NT2/D1 (cell line): ENCODE data around the gene ATP5PD.

ENCODE experiments used
- SUZ12 ChIP-seq: IDR thresholded peaks from 2 replicates; pipeline ENCODE4 v1.6.1; 2011; ENCODE audit not compliant: insufficient read length, insufficient read depth; ENCODE audit errors: extremely low read depth
- YY1 ChIP-seq: IDR thresholded peaks from 2 replicates; pipeline ENCODE4 v1.6.1; 2011; ENCODE audit not compliant: insufficient read length, insufficient read depth
- ZNF274 ChIP-seq: IDR thresholded peaks from 2 replicates; pipeline ENCODE4 v1.6.1; 2011; ENCODE audit warnings: mild to moderate bottlenecking, low read depth, low read length

- TF ChIP-seq YY1 (no peak), ZNF274 (no peak), SUZ12 (no peak)
Measured at GRCh38 chr17:75059369-75060345, 12.9 kb upstream of the ATP5PD start.
